Pons (tissue), 1 donor: ENCODE results near the gene SLC9A9.

ENCODE experiments used
- DNase-seq: peaks from one replicate; pipeline ENCODE4 v3.0.0-alpha.2; 2016; ENCODE audit warnings: low spot score

Gene SLC9A9

GRCh38 chr3:143507735-143508580, 340.3 kb downstream of the SLC9A9 start:
- DNase-seq = peak; percentile 57

- no peak for DNase-seq
These were observed 342.1 kb downstream of the SLC9A9 start for GRCh38 chr3:143506190-143506589.

- no peak for DNase-seq
These were observed 344.9 kb downstream of the SLC9A9 start for GRCh38 chr3:143503325-143503885.

- DNase-seq = no peak
These were observed 346.2 kb downstream of the SLC9A9 start for GRCh38 chr3:143502081-143502480.

- no peak for DNase-seq
These were observed 350.9 kb downstream of the SLC9A9 start for GRCh38 chr3:143497382-143497781.

- no peak for DNase-seq
These were observed 352.1 kb downstream of the SLC9A9 start for GRCh38 chr3:143496191-143496590.

GRCh38 chr3:143495527-143495926, 352.7 kb downstream of the SLC9A9 start:
- no peak for DNase-seq

- no peak for DNase-seq
These were observed 361.7 kb downstream of the SLC9A9 start for GRCh38 chr3:143486611-143487010.

- no peak for DNase-seq
These were observed 363.3 kb downstream of the SLC9A9 start for GRCh38 chr3:143484846-143485512.

GRCh38 chr3:143483214-143483613, 365.1 kb downstream of the SLC9A9 start:
- no peak for DNase-seq

GRCh38 chr3:143482106-143483088, 365.9 kb downstream of the SLC9A9 start:
- DNase-seq = peak; percentile 25

- no peak for DNase-seq
These were observed 367.9 kb downstream of the SLC9A9 start for GRCh38 chr3:143480344-143480743.

GRCh38 chr3:143479727-143480126, 368.5 kb downstream of the SLC9A9 start:
- DNase-seq = no peak

- DNase-seq = no peak
These were observed 370.1 kb downstream of the SLC9A9 start for GRCh38 chr3:143478115-143478693.

GRCh38 chr3:143476965-143477640, 371.2 kb downstream of the SLC9A9 start:
- no peak for DNase-seq

- DNase-seq = no peak
These were observed 372.3 kb downstream of the SLC9A9 start for GRCh38 chr3:143475981-143476380.

- no peak for DNase-seq
These were observed 375.3 kb downstream of the SLC9A9 start for GRCh38 chr3:143472731-143473523.

GRCh38 chr3:143471705-143472104, 376.6 kb downstream of the SLC9A9 start:
- no peak for DNase-seq

GRCh38 chr3:143469159-143469558, 379.1 kb downstream of the SLC9A9 start:
- DNase-seq = no peak

GRCh38 chr3:143465666-143466065, 382.6 kb downstream of the SLC9A9 start:
- no peak for DNase-seq
